ENCODE results near the gene KLHL29.

GRCh38 chr2:23595021-23595420, 210.0 kb downstream of the KLHL29 start:
- no peak for TF ChIP-seq CTCF (IDR thresholded peaks at IDR 0.05 in 8 of 11, conservative IDR thresholded peaks at IDR 0.05 in 3 of 11)
- no peak for TF ChIP-seq POLR2AphosphoS5 (IDR thresholded peaks at IDR 0.05)
- TF ChIP-seq POLR2A (IDR thresholded peaks at IDR 0.05), result no peak
